GM21786 (cell line): ENCODE data around the gene JAKMIP1.

Experiments used
- ATAC-seq: cut with Tn5 transposase; IDR thresholded peaks from one replicate; pipeline ENCODE4 v1.9.1; 2021; ENCODE audit not compliant: unreplicated experiment

Gene JAKMIP1

GRCh38 chr4:6204871-6205566 lies 4.7 kb upstream of the JAKMIP1 start:
- ATAC-seq: no peak

GRCh38 chr4:6204098-6204497 lies 3.7 kb upstream of the JAKMIP1 start:
- ATAC-seq: no peak

DNA sequence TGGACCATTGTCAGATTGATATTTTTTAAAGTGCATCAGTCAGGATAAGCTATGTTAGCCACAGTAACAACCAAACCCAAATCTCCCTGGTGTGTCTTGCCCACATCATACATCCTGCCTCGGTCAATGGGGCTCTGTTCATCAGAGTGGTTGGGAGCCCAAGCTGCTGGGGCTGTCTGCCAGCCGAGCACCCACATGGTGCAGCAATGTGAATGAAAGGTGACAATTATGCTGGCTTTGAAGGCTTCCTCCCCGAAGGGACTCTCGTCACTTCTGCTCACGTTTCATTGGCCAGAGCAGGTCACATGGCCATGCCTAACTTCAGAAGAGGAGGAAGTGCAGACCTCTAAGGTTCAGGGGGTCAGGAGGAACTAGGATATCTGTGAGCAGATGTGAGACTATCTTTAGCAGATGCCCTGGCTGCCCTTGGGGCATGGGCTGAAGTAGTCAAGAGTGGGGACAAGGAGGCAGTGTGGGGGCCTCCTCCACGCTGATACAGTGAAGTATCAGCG lies 1.3 kb upstream of the JAKMIP1 start:
- no peak for ATAC-seq

DNA sequence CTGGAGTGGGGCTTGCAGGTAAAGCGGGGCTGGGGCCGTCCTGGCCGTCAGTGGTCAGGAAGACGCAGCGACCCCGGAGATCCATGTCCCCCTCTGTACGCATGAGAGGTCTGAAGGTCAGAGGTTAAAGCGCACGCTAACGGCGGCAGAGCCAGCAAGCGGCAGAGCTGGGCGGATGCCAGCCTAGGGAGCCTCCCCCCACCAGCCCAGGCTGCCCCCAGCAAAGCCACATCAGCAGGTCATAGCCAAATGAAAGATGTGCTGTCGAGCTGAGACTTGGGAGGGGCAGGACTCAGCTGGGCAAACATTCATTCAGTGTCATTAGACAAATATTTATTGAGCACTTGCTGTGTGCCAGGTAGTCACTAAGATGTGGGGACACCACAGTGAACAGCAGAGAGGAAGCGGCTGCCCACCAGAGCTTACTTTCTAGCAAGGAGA lies 593 bp upstream of the JAKMIP1 start:
- ATAC-seq: peak; percentile 18

DNA sequence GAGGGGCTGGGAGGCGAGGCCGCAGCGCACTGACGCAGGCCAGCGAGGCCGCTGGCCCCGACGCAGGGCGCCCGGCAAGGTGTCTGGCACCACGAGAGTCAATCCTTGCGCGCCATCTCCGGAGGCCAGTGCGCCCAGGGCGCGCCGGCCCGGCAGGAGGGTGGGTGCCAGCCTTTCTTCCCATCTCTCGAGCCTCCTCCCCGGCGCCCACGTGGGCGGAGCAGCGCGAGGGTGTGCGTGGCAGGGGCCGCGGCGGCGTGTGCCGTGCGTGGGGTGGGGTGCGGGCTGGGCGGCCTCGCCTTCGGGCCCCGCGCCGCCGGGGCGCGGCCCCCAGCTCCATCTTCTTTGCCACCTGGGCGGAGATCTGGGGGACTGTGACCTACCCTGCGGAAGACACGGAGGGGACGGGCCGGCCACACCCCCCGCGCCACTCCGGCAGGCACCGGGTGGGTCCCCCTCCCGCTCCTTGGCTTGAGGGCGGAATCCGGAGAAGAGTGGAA lies 877 bp downstream of the JAKMIP1 start:
- no peak for ATAC-seq

GRCh38 chr4:6198768-6199421 lies 1.5 kb downstream of the JAKMIP1 start:
- ATAC-seq: no peak

DNA sequence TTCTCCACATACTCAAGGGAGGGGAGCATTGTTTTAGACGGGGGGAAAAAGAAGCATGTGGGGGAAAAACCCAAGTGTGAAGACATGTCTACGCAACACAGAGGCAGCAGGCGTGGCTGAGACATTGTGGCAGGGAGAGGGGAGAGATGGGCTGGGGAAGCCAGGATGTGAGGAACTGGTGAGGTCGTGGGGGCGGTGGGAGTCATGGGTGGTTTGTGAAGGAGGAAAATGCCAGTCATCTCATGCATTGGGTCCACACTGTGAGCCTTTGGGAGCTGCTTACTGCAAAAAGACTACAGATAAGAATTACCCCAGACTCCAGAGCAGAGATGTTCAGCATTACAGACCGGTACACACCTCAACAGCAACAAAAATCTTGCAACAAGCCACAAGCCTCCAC lies 2.1 kb downstream of the JAKMIP1 start:
- ATAC-seq: no peak

DNA sequence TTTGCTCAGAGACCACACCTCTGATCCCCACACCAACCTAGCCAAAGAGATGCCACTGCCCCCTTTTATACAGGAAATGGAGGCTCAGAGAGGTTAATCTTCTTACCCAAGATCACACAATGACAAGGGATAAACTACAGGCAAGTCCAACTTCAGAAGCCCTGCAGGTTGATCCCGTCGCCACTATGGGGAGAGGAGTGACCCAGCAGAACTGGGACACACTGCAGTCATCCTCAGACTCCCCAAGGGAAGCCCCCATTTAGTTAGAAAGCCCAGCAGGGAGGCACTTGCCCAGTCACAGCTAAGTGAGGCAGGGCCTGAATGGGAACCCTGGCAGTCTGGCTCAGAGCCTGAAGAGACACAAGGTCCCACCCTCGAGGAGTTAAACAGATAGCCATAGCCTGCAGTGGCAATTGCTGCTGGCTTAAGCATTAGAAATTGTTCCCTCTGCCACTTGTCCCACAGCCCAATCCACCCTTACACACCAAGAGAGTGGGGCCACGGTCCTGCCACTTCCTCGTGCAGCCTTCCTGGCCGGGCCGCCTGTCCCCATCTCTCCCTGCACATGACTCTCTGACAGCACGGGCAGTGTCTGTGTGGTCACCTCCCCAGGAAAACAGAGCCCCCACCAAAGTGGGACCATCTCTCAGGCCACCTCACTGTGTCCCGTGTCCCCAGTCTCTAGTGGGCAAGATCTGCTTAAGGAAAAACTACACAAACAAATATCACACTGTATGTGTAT lies 2.7 kb downstream of the JAKMIP1 start:
- no peak for ATAC-seq

DNA sequence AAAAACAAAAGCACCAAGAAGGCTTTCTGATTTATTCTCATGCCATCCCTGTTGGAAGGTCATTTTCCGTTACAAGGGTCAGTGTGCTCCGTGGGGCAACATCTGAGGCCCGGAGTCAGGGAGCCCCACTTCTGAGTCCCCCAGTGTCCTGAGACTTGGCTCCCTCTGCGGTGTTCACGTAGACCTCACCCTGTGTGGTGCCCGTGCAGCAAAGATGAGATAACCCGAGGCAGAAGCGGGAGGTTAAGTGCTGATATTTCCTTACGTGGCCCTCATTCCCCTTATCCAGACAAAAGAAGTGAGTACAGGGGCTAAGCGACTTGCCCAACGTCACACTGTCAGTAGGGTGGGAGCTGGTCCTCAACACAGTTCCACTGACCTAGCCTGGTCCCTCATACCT lies 3.5 kb downstream of the JAKMIP1 start:
- ATAC-seq: no peak

GRCh38 chr4:6196324-6196723 lies 4.0 kb downstream of the JAKMIP1 start:
- ATAC-seq: no peak

DNA sequence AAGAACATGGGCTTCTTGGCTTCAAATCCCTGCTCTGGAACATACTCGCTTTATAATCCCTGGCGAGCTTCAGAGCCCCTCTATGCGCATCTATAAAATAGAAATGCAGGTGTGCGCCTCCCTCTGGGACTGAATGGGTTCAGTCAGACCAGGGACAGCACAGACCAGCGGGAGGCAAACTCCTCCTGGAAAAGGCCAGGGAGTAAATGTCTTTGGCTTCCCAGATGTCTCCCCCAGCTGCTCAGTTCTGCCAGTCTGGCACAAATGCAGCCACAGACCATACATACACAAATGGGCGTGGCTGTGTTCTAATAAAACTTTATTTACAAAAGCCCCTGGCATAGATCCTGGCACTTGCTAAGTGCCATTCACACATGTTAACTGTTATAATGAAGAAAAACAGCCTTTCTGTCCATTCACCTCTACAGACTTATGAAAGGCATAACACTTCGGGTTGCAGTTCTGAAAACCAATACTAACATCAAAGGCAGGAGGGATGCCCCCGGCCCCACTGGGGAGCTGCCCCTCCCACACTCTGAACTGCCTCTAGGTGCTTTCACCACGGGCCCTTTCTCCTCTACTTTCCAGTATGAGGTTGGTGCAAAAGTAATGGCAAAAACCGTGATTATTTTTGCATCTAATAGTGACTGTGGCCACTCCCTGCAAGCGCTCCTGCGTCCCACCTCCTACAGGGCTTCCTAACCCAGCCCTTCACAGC lies 4.6 kb downstream of the JAKMIP1 start:
- no peak for ATAC-seq

- no peak for ATAC-seq
Measured at GRCh38 chr4:6194458-6195195, 5.7 kb downstream of the JAKMIP1 start.

DNA sequence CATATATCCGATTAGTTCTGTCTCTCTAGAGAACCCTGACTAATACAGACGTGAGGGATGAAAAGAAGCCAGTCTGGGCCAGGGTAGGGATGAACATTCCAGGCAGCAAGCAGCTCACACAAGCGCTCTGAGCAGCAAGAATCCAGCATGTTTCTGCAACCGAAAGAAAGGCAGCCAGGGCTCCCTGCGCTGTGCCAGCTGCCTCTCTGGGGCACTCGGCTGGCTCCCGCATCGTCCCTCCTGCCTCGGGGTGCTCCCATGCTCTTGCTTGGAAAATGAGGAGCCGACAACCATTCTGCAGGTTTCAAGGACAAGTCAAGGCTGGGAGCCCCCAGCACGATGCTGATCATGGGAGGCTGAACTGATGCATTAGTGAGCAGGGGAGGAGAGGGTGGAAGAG lies 7.0 kb downstream of the JAKMIP1 start:
- ATAC-seq: no peak

DNA sequence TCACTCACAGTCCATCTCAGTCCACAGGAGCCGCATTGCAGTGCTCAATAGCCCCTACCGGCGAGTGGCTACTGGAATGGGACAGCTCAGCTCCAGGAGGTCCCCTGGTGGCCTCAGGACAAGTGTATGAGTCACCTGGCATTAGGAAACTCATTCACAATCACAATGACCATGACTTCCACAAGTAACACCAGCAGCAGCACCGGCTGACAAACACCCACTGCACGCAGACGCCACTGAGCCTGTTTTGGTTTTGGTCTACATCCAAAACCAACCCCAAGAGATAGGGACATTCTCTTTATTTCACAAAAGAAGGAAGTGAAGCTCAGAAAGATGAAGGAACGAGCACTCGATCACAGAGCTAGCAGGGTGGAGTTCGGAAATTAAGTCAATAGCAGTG lies 8.1 kb downstream of the JAKMIP1 start:
- no peak for ATAC-seq

DNA sequence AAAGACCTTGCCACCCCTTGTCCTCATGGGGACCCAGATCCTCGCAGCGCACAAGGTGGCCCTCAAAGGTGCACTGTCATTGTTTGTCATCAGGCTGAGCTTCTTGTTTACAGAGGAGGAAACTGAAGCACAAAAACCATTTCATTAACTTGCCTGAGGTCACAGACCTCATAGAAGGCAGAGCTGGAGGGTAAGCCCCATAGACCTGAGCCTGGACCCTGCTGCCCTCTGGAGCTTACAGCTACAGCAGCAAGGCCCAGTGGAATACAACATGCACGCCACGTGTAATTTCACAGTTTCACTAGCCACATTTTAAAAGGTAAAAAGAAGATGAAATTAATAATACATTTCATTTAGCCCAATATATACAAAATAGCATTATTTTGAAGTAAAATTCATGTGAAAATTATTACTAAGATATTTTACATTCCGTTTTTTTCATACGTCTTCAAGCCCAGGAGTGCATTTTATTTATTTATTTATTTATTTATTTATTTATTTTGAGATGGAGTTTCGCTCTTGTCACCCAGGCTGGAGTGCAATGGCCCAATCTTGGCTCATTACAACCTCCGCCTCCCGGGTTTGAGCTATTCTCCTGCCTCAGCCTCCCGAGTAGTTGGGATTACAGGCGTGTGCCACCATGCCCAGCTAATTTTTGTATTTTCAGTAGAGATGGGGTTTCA lies 8.8 kb downstream of the JAKMIP1 start:
- no peak for ATAC-seq

DNA sequence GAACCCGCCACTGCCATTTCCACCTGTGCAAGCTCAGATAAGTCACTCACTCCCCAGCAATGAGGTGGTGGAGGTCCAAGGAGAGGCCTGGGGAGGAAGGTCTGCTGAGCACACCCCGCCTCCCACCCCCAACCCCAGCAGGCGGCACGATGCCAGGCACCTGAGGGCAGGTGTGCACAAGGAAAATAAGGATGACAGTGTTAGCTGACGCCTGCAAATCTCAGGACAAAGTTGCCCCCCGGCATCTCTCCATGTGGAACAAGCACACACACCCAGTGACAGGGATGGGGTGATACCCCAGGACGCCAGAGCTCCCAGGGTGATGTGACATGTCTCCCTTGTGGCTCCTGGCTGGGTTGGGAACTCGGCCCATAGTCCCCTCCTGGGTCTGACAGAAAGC lies 9.9 kb downstream of the JAKMIP1 start:
- no peak for ATAC-seq

GRCh38 chr4:6189511-6189910 lies 10.8 kb downstream of the JAKMIP1 start:
- no peak for ATAC-seq

- no peak for ATAC-seq
Measured at GRCh38 chr4:6188687-6189305, 11.6 kb downstream of the JAKMIP1 start.

- no peak for ATAC-seq
Measured at GRCh38 chr4:6184169-6184568, 16.2 kb downstream of the JAKMIP1 start.
